Measurements from ENCODE around the gene PTPRN2. TPM values are rescaled to one million over a fixed set of nuclear protein-coding genes. Genes with fewer than 3 reads are reported as not detected.

PTPRN2 gene
- total RNA-seq, 1 experiment from 2014 or later = 2.1 TPM

DNA sequence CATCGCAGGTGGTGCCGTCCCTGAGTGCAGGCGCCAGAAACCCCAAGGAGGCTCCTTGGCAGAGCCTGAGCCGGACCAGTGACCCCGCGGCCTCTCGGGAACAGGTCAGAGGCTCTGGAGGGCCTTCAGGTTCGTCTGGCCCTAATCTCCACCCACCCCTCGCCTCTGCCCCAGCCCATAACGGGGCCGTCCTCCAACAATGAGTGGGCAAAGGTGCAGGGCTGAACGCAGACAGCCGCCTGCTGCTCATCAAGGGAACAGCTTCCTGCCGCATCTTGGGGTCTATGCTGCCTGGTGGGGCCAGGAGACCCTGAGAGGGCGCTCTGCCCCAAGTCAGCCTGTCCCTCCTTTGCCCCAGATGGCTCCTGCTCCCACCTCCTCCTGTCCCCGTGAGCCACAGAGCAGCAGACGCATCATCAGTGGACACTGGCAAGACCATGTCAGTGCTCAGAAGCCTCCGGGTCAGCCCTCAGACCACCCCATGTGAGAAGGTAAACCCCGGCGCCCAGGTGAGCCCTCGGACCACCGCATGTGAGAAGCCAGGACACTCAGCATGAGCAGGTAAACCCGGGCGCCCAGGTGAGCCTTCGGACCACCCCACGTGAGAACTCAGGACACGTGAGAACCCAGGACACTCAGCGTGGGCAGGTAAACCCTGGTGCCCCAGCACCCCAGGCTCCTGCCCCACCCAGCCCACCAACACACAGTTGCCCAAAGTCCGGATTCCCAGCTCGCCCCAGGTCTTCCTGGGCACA, 142.0 kb downstream of the PTPRN2 start (continued):
- TF ChIP-seq, protein P1, sequence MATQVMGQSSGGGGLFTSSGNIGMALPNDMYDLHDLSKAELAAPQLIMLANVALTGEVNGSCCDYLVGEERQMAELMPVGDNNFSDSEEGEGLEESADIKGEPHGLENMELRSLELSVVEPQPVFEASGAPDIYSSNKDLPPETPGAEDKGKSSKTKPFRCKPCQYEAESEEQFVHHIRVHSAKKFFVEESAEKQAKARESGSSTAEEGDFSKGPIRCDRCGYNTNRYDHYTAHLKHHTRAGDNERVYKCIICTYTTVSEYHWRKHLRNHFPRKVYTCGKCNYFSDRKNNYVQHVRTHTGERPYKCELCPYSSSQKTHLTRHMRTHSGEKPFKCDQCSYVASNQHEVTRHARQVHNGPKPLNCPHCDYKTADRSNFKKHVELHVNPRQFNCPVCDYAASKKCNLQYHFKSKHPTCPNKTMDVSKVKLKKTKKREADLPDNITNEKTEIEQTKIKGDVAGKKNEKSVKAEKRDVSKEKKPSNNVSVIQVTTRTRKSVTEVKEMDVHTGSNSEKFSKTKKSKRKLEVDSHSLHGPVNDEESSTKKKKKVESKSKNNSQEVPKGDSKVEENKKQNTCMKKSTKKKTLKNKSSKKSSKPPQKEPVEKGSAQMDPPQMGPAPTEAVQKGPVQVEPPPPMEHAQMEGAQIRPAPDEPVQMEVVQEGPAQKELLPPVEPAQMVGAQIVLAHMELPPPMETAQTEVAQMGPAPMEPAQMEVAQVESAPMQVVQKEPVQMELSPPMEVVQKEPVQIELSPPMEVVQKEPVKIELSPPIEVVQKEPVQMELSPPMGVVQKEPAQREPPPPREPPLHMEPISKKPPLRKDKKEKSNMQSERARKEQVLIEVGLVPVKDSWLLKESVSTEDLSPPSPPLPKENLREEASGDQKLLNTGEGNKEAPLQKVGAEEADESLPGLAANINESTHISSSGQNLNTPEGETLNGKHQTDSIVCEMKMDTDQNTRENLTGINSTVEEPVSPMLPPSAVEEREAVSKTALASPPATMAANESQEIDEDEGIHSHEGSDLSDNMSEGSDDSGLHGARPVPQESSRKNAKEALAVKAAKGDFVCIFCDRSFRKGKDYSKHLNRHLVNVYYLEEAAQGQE (IDR thresholded peaks at IDR 0.05; ENCODE audit: low read depth) = no peak
- no peak for TF ChIP-seq JUND (IDR thresholded peaks at IDR 0.05)
- TF ChIP-seq TCF7L2 (IDR thresholded peaks at IDR 0.05; ENCODE audit: borderline replicate concordance, extremely low read depth, insufficient read depth, insufficient read length) = no peak
- TF ChIP-seq FOSL1 (IDR thresholded peaks at IDR 0.05; ENCODE audit: low read depth) = no peak

DNA sequence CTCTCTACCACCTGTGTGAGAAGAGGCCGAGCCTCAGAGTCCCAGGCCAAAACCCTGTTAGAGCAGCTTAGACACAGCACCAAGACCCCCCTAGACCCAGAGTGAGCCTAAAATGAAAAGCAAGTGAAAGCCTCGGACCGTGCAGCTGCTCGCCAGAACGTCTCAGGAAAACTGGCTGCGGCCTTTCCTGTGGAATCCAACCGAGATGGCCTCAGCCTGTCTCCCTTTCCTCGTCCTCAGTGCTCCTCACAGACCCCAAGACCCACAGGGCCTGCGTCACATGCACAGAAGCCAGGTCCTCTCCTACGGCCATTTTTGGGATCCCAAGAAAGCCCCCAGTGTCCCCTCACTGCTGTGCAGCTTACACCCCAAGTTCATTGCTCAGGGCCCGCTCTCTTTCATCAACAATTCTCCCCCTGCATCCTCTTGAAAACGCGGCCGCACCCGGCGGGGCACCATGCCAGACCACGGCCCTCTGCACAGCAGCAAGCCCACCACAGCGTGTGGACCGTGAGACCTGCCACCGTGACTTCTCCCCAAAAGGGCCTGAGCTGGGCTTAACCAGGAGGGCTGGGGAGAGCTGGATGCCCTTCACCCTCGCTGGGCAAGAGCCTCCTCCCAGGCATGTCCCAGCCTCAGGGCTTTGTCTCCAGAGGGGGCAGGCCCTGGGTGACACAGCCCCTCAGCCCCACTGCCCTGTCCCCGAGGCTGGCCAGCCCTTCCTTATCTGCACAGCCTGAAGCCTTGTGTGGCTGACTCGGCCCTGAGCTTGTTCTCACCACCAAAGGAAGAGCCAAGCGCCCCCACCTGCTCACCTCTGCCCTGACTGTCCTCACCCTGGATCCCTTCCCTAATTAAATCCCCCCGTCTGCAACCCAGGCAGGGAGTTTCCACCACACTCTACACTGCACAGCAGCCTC, 142.9 kb downstream of the PTPRN2 start:
- H3K36me3 ChIP-seq (ENCODE audit: control insufficient read depth in 1 of 2, insufficient read depth in 2 of 2, low read length in 2 of 2) = no peaks in the 10 kb centered on the region
- POLR2A ChIA-PET = no interaction called here
- H3K4me2 ChIP-seq (ENCODE audit: low read length) = no peak overlapping the region
- no peaks in the 10 kb centered on the region for H3K79me2 ChIP-seq (ENCODE audit: insufficient read depth, low read length)
- no peak overlapping the region for H3K9ac ChIP-seq (ENCODE audit: low read length)
- H3K9me2 ChIP-seq (ENCODE audit: insufficient read depth) = no peaks in the 10 kb centered on the region
- RAD21 ChIA-PET (ENCODE audit: low non-redundant PET in 1 of 2, low total read pairs in 2 of 2, uncharacterized antibody in 2 of 2, unreplicated experiment in 2 of 2) = no interaction called here
- intact Hi-C loops (cut with micrococcal nuclease) = no loop called here
- no peaks in the 10 kb centered on the region for H4K20me1 ChIP-seq (ENCODE audit: insufficient read depth)
- BruUV-seq (replicated peaks) = no TSS peak
- H3K27ac ChIP-seq (ENCODE audit: low read depth, low read length) = no peak overlapping the region
- DNase-seq (ENCODE audit: low read depth, low spot score) (no peak), ATAC-seq (no peak)
- no peak overlapping the region for H3K4me3 ChIP-seq (replicated peaks in 1 of 2; ENCODE audit: low read depth in 1 of 2, low read length in 2 of 2)
- H3K9me3 ChIP-seq (ENCODE audit: control insufficient read depth in 1 of 2, insufficient read depth in 1 of 2, low read depth in 1 of 2, low read length in 2 of 2) = peaks cover 0 to 4% of the 10 kb centered on the region in 2 experiments; a peak in 1 of 4 replicates
- H2AFZ ChIP-seq (ENCODE audit: low read depth, low read length, poor library complexity, severe bottlenecking) = no peak overlapping the region
- CTCF ChIA-PET = no interaction called here
- no peaks in the 10 kb centered on the region for H3K4me1 ChIP-seq (ENCODE audit: control insufficient read depth in 1 of 2, insufficient read depth in 2 of 2, low read length in 2 of 2)
- H3K27me3 ChIP-seq (ENCODE audit: insufficient read depth, low read length) = no peaks in the 10 kb centered on the region
- no peak for TF ChIP-seq EZH2phosphoT487 (IDR thresholded peaks at IDR 0.05; ENCODE audit: borderline replicate concordance)
- TF ChIP-seq, protein P1 (IDR thresholded peaks at IDR 0.05; ENCODE audit: low read depth) = no peak
- no peak for TF ChIP-seq EGR1 (IDR thresholded peaks at IDR 0.05; ENCODE audit: low read depth)
- no peak for TF ChIP-seq SP1 (IDR thresholded peaks at IDR 0.05; ENCODE audit: low read depth)
- no peak for TF ChIP-seq RAD21 (IDR thresholded peaks at IDR 0.05; ENCODE audit: low read depth)
- TF ChIP-seq ZNF274 (IDR thresholded peaks at IDR 0.05; ENCODE audit: low read depth, low read length) = no peak
- TF ChIP-seq SRF (IDR thresholded peaks at IDR 0.05; ENCODE audit: low read depth) = no peak
- TF ChIP-seq POLR2AphosphoS5 (IDR thresholded peaks at IDR 0.05; ENCODE audit: low read depth, low read length) = no peak
- no peak for TF ChIP-seq ELF1 (IDR thresholded peaks at IDR 0.05; ENCODE audit: borderline replicate concordance, low read depth)
- TF ChIP-seq, protein P2, sequence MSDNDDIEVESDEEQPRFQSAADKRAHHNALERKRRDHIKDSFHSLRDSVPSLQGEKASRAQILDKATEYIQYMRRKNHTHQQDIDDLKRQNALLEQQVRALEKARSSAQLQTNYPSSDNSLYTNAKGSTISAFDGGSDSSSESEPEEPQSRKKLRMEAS (IDR thresholded peaks at IDR 0.05) = no peak
- TF ChIP-seq POLR2A (IDR thresholded peaks at IDR 0.05; ENCODE audit: borderline replicate concordance, extremely low read depth, insufficient read depth, insufficient read length) = no peak
- no peak for TF ChIP-seq ZFX (IDR thresholded peaks at IDR 0.05)
- TF ChIP-seq TCF7L2 (IDR thresholded peaks at IDR 0.05; ENCODE audit: borderline replicate concordance, extremely low read depth, insufficient read depth, insufficient read length) = no peak
- no peak for TF ChIP-seq JUND (IDR thresholded peaks at IDR 0.05)
- TF ChIP-seq SIN3A (IDR thresholded peaks at IDR 0.05; ENCODE audit: low read depth) = no peak
- no peak for TF ChIP-seq FOSL1 (IDR thresholded peaks at IDR 0.05; ENCODE audit: low read depth)
- TF ChIP-seq CEBPB (IDR thresholded peaks at IDR 0.05; ENCODE audit: low read depth) = no peak
